Measurements from ENCODE around the gene ZNF70.

ZNF70 gene

GRCh38 chr22:23750714-23751440 is at the start of gene ZNF70:
ZNF70 (minus strand) TSS chr22:23751112; CDS start chr22:23745140, 5,972 bp downstream.
- DNase-seq = peak; percentile 94

DNA sequence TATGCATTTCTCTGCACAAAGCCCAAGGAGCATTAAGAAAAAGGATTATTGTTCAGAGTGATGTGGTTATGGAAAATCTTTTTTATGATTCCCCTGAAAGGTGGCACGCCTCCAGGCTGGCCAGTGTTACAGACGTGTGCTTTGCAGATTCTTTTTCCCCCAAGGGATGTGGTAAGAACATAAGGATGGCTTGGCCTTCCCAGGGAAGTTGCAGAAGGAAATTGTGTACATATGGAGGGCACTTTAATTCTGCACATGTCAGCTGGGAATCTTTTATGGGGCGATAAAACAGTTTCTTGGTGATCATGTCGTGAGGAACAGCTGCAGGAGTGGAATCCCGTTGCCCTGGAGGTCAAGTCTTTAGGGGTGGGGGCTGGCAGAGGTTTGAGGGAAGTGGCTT is 45.5 kb upstream of the ZNF70 start:
- DNase-seq = no peak

- DNase-seq = no peak
Observed at GRCh38 chr22:23793326-23793725, 42.4 kb upstream of the ZNF70 start.

DNA sequence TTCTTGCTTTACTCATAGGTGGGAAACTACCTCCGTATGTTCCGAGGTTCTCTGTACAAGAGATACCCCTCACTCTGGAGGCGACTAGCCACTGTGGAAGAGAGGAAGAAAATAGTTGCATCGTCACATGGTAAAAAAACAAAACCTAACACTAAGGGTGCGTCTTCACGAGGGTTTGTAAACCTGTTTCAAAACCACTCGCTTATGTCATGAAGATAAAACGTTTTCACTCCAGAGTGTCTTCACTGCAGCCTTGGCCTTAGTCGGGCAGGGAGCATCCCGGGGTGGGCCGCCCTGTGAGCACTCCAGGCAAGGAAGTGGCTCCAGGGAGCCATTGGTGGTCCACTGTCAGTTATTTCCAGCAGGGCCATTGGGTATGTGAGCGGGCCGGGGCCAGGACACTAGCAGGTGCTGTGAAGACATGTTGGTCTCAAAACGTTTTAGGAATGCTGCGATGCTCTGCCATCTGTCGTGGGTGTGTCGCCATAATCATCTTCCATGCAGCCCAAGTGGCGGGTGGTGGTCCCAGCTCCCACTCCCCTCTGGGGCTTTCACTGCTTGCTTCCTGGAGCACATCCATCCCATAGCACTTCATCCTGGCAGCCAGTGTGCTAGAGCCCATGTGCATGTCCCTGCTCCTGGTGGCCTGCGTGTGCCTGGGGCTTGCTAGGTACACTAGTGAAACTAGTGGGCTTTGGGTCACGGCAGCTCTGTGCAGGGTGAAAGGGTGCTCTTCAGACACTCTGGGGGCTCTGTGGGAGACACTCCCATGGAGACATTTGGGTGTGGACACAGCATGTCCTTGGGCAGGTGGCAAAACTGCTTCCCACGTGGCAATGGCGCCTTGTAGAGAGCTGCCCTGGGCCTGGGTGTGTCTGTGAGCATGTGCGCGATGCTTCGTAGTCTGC is 41.1 kb upstream of the ZNF70 start:
- no peak for DNase-seq

- DNase-seq = no peak
Observed at GRCh38 chr22:23790819-23791737, 40.2 kb upstream of the ZNF70 start.

GRCh38 chr22:23789638-23790037 is 38.7 kb upstream of the ZNF70 start:
- peak; percentile 39 for DNase-seq

DNA sequence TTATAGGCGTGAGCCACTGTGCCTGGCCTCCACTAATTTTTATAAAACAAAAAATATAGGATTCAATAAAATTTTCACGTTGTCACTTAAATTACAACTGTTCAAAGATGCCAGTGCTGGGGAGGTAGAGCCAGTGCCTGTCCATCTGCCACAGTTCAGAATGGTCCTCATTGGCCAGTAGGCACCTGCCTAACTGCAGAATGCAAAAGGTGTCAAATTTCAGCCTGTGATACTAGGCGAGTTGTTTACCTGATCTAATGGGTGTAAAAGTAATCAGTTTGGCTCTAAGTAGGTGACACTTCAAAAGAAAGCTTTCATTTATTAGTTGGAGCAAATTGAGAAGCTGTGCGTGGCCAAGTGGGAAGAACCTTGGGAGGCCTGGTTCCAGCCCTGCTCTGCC is 38.2 kb upstream of the ZNF70 start:
- no peak for DNase-seq

GRCh38 chr22:23787910-23788309 is 37.0 kb upstream of the ZNF70 start:
- DNase-seq = no peak

DNA sequence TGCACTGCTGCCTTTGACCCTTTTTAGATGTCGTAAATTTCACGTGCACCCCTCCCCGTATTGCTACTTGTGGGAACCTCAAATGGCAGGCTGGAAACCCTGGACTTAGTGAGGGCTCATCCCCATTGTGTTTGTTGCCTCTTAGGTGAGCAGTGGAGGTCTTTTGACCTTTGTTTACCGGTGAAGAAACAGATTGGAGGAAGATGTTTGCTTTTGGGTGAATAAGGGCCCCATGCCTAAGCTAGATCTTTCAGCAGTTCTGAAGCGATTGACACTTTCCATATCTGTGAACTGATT is 36.6 kb upstream of the ZNF70 start:
- no peak for DNase-seq

DNA sequence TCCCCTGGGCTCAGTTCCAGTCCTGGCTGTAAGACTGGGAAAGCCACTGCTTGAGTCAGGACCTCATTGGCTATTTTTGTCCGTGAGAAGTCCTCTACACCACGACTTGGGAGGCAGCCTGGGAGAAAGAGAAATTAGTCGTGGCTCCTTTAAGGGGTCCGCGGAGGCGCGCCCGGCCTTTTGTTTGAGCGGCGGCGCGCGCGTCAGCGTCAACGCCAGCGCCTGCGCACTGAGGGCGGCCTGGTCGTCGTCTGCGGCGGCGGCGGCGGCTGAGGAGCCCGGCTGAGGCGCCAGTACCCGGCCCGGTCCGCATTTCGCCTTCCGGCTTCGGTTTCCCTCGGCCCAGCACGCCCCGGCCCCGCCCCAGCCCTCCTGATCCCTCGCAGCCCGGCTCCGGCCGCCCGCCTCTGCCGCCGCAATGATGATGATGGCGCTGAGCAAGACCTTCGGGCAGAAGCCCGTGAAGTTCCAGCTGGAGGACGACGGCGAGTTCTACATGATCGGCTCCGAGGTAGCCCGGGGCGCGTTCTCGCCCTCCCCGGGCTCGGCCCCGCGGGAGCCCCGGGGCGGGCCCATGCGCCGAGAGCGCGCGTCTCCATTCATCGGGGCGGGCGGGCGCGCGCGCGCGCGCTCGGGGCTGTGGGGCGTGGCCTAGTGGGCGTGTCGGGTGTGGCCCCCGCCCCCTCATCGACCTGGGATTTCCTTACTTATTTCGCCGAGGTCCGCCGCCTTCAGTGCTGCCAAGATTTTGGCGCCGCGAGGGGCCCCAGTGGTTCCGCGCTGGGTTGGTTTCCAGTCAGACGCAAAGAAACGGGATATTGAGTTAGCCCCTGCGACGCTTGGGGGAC is 36.1 kb upstream of the ZNF70 start, which contains the start of gene SMARCB1:
SMARCB1 (plus strand) TSS at position 215 of the 848 bp plus-strand sequence; CDS start at position 419, 204 bp downstream.
- DNase-seq = peak; percentile 96

GRCh38 chr22:23786261-23786710 is 35.4 kb upstream of the ZNF70 start:
- no peak for DNase-seq

DNA sequence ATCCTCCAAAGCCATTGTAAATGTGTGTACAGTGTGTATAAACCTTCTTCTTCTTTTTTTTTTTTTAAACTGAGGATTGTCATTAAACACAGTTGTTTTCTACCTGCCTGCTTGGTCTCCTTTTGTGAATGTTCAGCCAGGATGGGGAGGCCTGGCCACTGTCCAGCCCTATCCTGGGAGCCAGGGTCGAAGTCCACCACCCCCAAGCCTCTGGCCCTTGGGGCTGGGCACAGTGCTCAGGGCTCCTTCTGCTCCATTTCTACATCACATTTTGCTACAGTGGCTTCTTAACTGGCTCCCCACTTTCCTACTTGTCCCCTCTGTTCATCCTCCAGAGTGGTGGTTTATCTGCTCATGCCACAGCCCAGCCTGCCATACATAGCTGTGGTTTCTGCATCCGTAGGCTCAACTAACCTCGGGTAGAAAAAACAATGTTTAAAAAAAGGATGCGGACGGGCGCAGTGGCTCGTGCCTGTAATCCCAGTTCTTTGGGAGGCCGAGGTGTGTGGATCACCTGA is 33.4 kb upstream of the ZNF70 start:
- peak; percentile 73 for DNase-seq

DNA sequence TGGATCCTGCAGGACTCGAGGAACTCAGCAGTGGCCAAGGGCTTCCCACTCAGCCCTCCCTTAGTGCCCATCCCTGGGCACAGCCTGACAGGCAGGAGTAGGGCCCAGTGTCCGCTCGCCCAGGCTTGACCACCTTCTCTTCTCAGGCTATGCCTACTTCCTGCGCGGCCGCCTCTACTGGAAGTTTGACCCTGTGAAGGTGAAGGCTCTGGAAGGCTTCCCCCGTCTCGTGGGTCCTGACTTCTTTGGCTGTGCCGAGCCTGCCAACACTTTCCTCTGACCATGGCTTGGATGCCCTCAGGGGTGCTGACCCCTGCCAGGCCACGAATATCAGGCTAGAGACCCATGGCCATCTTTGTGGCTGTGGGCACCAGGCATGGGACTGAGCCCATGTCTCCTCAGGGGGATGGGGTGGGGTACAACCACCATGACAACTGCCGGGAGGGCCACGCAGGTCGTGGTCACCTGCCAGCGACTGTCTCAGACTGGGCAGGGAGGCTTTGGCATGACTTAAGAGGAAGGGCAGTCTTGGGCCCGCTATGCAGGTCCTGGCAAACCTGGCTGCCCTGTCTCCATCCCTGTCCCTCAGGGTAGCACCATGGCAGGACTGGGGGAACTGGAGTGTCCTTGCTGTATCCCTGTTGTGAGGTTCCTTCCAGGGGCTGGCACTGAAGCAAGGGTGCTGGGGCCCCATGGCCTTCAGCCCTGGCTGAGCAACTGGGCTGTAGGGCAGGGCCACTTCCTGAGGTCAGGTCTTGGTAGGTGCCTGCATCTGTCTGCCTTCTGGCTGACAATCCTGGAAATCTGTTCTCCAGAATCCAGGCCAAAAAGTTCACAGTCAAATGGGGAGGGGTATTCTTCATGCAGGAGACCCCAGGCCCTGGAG is 32.6 kb upstream of the ZNF70 start:
- no peak for DNase-seq

- DNase-seq = no peak
Observed at GRCh38 chr22:23782703-23783102, 31.8 kb upstream of the ZNF70 start.

DNA sequence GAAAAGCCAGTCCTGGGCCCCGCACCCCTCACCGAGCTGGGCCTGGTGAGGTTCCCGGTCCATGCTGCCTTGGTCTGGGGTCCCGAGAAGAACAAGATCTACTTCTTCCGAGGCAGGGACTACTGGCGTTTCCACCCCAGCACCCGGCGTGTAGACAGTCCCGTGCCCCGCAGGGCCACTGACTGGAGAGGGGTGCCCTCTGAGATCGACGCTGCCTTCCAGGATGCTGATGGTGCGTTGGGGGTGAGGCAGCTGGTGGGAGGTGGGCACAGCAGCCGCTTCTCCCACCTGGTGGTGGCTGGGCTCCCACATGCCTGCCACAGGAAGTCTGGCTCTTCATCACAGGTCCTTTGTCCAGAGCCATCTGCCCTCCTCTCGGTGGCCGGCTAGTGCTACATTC is 31.3 kb upstream of the ZNF70 start:
- DNase-seq = no peak

GRCh38 chr22:23781511-23782183 is 30.7 kb upstream of the ZNF70 start:
- DNase-seq = no peak

- DNase-seq = no peak
Observed at GRCh38 chr22:23781065-23781464, 30.2 kb upstream of the ZNF70 start.

GRCh38 chr22:23780146-23780748 is 29.3 kb upstream of the ZNF70 start:
- no peak for DNase-seq

GRCh38 chr22:23779731-23780130 is 28.8 kb upstream of the ZNF70 start:
- DNase-seq = no peak

DNA sequence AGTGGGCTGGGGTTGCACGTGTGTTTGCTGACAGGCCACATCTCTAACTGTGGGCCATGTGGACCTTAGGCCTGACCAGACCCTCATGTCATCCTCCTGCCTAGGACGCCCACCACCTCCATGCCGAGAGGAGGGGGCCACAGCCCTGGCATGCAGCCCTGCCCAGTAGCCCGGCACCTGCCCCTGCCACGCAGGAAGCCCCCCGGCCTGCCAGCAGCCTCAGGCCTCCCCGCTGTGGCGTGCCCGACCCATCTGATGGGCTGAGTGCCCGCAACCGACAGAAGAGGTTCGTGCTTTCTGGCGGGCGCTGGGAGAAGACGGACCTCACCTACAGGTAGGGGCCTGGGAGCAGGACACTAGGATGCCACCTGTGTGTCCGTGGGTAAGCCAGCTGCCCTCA is 28.2 kb upstream of the ZNF70 start:
- no peak for DNase-seq
